Fibroblast of lung (primary cell): ENCODE results near the gene SAP30BP.

Experiments used
- EZH2 ChIP-seq: IDR thresholded peaks from 2 replicates; pipeline ENCODE4 v1.5.1; 2012; ENCODE audit warnings: low read length, control low read depth, mild to moderate bottlenecking; ENCODE audit errors: missing control alignments
- TF ChIP-seq, protein P1 (sequence below), 2 donors: IDR thresholded peaks in 1 of 2; conservative IDR thresholded peaks in 1 of 2; 1 replicate in 1 of 2; 2 replicates in 1 of 2; pipeline ENCODE4 v1.5.1; 2011 to 2012; ENCODE audit warnings: low read length in 2 of 2, control low read depth in 1 of 2, inconsistent platforms in 1 of 2, low read depth in 1 of 2, mild to moderate bottlenecking in 1 of 2

DNA sequence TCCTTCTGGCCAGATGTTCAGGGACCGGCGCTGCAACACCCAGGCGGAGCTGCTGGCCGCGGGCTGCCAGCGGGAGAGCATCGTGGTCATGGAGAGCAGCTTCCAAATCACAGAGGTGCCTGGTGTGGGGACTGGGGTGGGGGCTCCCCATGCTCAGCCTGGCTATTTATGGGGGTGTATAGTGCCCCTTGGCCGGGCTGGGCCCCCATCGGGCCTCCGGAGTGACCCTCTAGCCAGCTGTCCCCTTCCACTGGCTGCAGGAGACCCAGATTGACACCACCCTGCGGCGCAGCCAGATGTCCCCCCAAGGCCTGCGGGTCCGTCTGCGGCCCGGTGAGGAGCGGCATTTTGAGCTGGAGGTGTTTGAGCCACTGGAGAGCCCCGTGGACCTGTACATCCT, 60.3 kb downstream of the SAP30BP start:
- TF ChIP-seq, protein P1, sequence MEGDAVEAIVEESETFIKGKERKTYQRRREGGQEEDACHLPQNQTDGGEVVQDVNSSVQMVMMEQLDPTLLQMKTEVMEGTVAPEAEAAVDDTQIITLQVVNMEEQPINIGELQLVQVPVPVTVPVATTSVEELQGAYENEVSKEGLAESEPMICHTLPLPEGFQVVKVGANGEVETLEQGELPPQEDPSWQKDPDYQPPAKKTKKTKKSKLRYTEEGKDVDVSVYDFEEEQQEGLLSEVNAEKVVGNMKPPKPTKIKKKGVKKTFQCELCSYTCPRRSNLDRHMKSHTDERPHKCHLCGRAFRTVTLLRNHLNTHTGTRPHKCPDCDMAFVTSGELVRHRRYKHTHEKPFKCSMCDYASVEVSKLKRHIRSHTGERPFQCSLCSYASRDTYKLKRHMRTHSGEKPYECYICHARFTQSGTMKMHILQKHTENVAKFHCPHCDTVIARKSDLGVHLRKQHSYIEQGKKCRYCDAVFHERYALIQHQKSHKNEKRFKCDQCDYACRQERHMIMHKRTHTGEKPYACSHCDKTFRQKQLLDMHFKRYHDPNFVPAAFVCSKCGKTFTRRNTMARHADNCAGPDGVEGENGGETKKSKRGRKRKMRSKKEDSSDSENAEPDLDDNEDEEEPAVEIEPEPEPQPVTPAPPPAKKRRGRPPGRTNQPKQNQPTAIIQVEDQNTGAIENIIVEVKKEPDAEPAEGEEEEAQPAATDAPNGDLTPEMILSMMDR (conservative IDR thresholded peaks at IDR 0.05 in 1 of 2, IDR thresholded peaks at IDR 0.05 in 1 of 2; ENCODE audit: low read depth in 1 of 2, low read length in 2 of 2), result no peak
- no peak for TF ChIP-seq EZH2
